Measurements from ENCODE around the gene ZBTB49. TPM values are rescaled to one million over a fixed set of nuclear protein-coding genes. Genes with fewer than 3 reads are reported as not detected.
"Not testable (repeated sequence)": the region's sequence is repeated elsewhere in the genome, so short reads cannot be mapped to it uniquely, and the experiment has no call there.

ZBTB49 gene, protein sequence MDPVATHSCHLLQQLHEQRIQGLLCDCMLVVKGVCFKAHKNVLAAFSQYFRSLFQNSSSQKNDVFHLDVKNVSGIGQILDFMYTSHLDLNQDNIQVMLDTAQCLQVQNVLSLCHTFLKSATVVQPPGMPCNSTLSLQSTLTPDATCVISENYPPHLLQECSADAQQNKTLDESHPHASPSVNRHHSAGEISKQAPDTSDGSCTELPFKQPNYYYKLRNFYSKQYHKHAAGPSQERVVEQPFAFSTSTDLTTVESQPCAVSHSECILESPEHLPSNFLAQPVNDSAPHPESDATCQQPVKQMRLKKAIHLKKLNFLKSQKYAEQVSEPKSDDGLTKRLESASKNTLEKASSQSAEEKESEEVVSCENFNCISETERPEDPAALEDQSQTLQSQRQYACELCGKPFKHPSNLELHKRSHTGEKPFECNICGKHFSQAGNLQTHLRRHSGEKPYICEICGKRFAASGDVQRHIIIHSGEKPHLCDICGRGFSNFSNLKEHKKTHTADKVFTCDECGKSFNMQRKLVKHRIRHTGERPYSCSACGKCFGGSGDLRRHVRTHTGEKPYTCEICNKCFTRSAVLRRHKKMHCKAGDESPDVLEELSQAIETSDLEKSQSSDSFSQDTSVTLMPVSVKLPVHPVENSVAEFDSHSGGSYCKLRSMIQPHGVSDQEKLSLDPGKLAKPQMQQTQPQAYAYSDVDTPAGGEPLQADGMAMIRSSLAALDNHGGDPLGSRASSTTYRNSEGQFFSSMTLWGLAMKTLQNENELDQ
- total RNA-seq: 4.8 TPM

DNA sequence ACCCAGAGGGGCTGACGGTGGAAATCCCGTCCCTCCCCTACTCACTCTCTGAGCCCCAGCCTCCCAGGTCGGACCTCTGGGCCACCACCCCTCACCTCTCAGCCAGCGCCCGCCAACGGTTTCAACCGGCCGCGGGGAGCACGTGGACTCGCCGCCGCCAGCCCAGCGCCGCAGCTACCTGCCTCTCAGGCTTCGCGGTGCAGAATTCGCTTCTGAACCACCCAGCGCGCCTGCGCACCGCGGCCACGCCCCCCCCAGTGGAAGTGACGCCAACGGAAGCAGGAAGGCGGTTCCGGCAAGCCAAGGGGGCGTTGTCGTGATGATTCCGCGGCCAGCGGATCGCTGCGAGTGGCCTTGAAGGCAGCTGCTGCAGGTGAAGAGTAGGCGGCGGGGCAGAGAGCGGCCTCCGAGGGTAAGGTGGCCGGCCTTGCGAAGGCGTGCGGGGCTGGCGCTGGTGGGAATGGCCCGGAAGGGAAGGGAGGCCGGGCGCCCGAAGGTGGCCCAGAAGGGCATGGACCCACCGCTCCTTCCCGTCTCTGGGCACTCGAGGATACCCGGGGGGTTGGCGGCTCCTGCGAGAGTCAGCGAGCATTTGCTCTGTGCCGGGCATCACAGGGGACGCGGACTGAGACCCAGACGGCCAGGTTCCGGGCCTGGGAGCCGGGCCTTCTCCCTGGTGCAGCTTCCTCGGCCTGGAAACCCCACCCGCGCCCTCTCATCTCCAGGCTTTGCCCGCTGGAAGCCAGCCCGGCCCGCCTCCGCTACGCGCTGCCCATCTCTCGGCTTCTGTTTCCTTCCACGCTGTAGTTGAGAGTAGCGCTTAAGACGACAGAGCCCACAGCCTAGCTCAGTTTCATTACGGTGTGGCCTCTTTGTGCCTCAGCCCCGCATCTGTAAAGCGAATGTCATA lies at the start of gene ZBTB49, which contains the start of gene LYAR:
ZBTB49 (plus strand) TSS at position 311 of the 910 bp plus-strand sequence. CDS start 9,695 bp downstream, outside the sequence.
LYAR (minus strand) TSS at position 214 of the 910 bp plus-strand sequence. CDS start 6,412 bp downstream, outside the sequence.
- DNase-seq (ENCODE audit: low read depth in 2 of 3, low spot score in 2 of 3): peak; percentile 92 to 94 (median 92)

DNA sequence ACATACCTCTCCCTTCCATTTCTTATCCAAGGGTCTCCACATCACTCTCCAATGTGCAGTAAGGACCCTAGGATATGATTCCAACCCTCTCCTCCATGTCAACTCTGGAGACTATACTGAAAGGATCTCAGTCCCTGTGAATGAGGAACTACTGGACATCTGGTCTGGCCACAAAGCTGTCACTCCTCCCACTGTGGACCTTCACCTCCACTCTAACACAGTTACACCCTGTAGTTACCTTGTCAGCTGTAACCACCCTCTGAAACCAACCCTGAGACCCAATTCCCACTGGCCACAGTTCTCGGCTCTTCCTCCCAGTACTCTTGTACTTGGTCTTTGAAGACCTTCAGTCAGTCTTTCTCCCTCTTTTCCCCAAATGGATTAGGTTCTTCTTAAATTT lies 44.9 kb upstream of the ZBTB49 start:
- DNase-seq (ENCODE audit: low read depth in 2 of 3, low spot score in 2 of 3): no peak

DNA sequence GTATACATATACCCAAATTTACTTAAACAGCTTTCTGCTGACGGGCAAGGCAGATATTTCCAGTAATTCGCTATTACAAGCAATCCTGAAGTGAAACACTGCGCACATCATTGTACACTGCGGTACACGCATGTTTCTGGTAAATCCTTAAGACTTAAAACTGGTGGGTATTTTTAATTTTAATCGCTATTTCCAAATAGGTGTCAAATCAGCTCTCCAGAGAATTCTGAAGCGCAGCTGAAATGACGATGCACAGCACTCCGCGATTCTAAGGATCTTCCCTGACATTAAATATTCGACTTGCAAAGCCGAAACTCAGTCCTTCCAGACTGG lies 42.4 kb upstream of the ZBTB49 start:
- no peak for DNase-seq (ENCODE audit: low read depth in 2 of 3, low spot score in 2 of 3)

DNA sequence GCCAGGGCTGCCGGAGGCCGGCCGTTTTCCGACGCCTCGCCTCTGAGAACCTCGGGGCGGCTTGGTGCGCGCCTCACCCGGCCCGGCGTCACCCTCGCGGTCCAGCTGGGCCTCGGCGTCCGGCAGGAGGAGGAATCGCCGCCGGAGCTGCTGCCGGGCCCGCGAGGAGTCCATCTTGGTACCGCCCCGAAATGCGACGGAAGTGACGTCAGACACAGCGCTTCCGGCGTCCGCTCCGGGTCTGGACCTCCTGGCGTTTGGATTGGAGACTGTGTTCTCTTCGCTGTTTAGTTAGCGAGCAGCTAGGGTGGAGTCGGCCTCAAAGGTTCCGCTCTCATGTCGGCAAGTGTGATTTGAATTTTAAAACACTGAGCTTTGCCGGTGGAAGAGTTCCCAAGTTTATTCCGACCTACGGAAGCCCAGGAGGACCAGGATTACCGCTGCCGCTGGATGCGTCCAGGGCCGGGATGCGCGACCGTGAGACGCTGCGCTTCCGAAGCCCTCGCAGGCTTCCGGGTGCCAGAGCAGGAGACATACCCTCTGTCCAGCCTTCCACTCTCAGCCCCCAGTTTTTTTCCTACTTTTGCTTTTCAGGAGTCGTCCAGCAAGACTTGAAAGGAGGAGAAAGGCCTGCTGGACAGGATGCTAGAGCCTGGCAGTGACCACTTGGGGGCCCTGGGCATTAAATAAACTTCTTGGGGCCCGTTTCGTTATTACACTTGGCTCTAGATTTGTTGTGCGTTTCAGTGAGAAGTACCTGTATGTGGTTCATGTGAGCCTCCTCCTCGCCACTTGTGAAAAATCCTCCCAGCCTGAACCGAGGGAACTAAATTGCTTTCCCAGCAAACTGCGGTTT lies 41.8 kb upstream of the ZBTB49 start, which contains the start of gene TMEM128:
TMEM128 (minus strand) TSS at position 195 of the 856 bp plus-strand sequence; CDS start at position 174, 21 bp downstream.
- peak; percentile 86 to 95 (median 93) for DNase-seq (ENCODE audit: low read depth in 2 of 3, low spot score in 2 of 3)

DNA sequence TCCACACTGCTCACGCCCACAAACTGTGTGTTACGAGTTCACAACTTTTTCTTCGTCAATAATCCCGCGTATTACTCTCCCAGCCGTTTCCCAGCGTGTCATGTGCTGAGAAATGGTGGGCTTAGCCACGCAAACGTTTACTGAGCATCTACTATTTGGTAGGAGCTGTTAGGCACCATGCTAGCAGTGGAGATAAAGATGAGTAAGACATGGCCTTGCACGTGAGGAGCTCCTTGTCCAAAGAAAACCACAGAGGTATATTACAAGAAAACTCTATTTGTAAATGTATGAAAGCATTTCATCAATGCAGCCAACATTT lies 41.2 kb upstream of the ZBTB49 start:
- no peak for DNase-seq (ENCODE audit: low read depth in 2 of 3, low spot score in 2 of 3)

DNA sequence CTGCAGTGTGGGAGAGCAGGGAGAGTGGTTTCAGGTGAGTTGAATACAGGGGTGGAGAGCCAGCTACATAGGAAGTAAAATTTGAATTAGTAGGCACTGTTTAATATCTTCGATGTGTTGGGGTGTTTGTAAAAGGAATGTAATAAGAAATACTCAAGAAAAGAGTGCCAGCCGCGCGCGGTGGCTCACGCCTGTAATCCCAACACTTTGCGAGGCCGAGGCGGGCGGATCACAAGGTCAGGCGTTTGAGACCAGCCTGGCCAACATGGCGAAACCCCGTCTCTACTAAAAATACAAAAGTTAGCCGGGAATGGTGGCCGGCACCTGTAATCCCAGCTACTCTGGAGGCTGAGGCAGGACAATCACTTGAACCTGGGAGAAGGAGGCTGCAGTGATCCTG lies 40.7 kb upstream of the ZBTB49 start:
- DNase-seq (ENCODE audit: low read depth in 2 of 3, low spot score in 2 of 3): not testable (repeated sequence)

DNA sequence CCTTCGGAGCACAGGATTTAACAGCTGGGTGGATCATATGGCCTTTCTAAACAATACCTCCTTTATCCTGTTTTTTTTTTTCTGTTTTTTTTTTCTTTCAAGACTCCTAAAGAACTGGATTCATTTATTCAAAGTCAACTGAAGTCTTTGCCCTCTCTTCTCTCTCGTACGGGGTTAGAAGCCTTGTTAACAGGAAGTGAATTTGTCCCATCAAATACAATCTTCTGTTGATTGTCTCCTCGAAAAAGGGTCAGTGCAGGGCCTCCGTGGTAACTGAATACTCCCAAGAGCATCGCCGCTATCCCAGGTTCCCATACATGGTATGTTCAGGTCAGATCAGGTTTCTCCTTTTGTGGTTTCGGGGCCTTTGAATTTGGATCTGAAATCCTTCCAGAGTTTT lies 40.2 kb upstream of the ZBTB49 start:
- DNase-seq (ENCODE audit: low read depth in 2 of 3, low spot score in 2 of 3): no peak

DNA sequence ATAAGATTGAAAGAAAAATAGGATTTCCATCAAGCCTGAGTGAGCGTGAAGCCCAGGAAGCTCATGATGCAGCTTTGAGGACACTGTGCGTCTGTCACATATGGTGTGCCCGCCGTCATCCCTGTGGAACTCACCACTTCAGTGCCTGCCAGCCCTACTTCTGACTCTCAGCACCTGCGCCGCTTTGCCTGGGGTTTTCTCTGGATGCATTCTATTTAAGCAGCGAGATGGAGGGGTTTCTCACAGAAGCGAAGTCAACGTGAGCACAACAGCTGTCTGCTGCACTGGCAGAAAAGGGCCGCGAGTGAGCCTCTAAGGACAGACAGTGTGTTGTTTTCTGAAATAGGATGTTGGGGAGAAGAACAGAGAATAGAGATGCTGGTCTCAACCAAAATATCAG lies 35.9 kb upstream of the ZBTB49 start:
- no peak for DNase-seq (ENCODE audit: low read depth in 2 of 3, low spot score in 2 of 3)

DNA sequence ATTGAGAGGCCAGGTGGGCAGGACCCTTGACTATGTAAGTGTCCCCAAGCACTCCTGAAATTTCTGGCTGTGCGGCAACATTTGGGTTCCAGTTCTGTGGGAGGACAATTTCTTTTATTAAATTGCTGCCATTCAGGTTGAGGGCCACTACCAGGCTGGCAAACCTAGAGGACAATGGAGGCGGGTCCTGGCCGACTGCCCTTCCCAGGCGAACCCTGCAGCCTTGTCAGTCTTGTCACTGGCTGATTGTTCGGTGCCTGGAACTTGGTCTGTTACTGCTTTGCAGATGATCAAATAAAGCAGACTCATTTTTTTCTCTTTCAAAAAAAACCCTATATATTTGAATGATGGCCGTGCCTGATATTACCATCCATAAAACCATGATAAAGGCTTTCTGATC lies 35.4 kb upstream of the ZBTB49 start:
- no peak for DNase-seq (ENCODE audit: low read depth in 2 of 3, low spot score in 2 of 3)

DNA sequence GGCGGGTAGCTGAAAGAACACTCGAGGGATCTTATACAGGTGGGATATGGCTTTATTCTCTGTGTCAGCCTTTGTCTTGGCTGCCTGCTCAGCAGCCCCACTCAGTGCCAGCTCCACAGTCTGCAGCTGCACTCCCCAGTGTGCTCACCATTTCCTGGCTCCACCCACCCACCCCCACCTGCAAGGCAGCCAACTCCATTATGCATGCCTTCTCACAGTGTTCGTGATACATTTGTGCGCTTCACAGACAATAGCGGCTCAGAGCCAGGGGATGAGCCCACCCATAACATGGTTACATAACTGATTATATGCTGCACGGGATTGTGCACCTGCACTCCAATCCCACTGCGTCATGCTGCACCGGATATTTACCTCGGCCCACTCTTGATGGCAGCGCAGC lies 33.3 kb upstream of the ZBTB49 start:
- no peak for DNase-seq (ENCODE audit: low read depth in 2 of 3, low spot score in 2 of 3)

DNA sequence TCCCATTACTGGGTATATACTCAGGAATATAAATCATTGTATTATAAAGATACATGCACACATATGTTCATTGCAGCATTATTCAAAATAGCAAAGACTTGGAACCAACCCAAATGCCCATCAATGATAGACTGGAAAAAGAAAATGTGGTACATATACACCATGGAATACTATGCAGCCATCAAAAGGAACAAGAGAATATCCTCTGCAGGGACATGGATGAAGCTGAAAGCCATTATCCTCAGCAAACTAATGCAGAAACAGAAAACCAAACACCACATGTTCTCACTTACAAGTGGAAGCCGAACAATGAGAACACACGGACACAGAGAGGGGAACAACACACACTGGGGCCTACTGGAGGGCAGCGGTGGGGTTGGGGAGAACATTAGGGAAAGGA lies 32.3 kb upstream of the ZBTB49 start:
- DNase-seq (ENCODE audit: low read depth in 2 of 3, low spot score in 2 of 3): not testable (repeated sequence)

DNA sequence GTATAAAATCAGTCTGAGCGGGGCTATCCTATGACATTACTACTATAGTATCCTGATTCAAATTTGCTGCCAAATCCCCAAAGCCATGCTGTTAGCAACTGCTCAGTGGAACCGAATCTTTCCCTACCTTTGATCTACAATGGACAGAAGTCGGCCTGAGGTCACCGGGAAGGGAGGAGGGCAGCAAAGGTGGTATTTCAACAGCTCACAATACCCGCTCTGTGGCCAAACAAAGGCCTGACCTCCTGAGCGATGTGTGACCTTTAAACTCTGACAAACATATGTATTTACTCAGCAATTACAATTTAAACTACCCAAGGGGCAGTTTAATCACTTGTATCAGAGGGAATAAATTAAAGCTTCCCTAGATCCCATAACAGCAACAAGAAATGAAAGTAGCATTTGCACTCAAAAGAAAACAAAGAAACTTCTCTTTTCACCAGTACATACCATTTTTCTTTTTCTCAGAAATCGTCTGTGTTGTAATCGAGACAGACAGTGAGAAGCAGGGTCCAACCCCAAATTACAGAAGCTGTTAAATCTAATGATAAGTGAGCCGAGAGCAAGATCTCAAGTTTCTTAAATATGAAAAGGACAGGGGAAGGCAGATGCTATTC lies 30.5 kb upstream of the ZBTB49 start:
- no peak for DNase-seq (ENCODE audit: low read depth in 2 of 3, low spot score in 2 of 3)

DNA sequence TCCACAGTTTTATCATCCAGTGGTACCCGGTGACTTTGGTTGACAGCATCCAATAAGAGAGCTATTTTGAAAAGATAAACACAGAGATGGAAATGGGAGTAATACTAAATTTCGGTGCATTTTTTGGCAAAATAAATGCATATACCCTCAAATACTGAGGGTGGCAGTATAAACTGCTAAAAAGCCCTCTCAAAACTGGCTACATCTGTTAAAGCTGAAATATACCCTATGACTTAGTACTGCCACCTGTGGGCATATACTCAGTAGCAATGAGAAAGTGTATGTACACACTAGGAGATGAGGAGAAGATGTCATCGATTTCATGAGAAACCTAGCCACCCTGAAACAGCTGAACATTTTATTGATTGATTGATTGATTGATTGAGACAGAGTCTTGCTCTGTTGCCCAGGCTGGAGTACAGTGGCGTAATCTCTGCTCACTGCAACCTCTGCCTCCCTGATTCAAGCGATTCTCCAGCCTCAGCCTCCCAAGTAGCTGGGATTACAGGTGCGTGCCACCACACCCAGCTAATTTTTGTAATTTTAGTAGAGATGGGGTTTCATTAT lies 29.8 kb upstream of the ZBTB49 start:
- DNase-seq (ENCODE audit: low read depth in 2 of 3, low spot score in 2 of 3): peak in 2 of 3 donors; percentile 63 to 76

DNA sequence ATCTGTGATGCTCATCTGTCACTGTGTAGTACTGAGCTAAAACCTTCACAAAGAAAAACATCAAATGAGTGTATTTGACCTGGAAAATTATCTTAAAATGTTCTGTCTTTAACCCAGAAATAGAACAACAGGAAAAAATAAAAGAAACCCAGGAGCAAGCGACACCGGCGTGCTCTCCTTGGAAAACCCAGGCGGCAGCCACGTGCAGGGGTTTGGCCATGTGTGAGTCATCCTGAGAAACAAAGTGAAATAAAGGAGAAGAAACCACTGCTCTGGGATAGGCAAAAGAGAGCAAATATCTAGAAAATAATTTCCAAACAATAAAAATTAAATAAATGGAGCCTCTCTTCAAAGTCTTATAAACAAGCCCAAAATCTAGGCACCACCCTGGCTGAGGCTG lies 22.1 kb upstream of the ZBTB49 start:
- DNase-seq (ENCODE audit: low read depth in 2 of 3, low spot score in 2 of 3): no peak

DNA sequence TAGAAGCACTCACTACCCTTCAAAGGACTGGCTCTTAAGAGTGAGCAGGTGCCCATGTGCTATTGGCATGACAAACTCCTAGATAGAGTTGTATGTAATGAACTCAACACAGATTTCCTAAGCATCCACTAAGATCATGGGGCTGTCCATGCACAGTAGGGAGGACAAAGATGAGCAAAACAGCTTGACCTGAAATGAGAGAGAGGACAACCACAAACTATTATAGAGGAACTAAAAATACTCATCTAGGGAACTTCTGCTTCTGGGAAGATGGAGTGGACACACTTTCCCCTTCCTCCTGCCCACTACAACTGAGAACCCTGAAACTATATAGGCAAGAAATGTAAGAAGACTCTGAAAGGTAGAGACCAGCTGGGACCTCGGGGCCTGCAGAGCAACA lies 21.3 kb upstream of the ZBTB49 start:
- DNase-seq (ENCODE audit: low read depth in 2 of 3, low spot score in 2 of 3): no peak

DNA sequence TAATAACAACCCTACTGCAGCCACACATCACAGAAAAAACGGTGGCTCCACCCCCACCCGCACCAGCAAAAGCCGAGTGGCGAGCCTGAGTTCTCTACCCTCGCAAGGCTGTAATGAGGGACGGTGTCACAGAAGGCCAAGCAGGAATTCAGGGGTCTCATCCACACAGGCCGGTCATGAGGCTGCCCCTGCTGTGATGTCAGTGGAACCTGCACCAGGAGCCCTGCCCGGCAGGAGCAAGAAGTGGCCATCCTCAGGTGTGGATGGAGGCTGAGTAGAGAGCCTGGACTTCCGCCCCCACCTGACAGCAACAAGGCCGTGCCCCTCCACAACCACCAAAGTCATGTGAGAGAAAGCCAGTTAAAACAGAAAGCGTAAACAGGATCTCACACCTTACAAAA lies 20.7 kb upstream of the ZBTB49 start:
- DNase-seq (ENCODE audit: low read depth in 2 of 3, low spot score in 2 of 3): no peak

DNA sequence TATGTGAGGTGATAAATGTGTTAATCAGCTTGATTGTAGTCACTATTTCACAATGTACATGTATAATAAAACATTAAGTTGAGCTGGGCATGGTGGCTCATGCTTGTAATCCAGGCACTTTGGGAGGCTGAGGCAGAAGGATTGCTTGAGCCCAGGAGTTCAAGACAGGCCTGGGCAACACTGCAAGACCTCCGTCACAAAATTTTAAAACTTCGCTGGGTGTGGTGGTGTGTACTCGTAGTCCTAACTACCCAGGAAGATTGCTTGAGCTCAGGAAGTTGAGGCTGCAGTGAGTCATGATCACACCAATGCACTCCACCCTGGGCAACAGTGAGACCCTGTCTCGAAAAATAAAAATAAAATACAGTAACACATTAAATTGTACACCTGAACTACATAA lies 20.2 kb upstream of the ZBTB49 start:
- DNase-seq (ENCODE audit: low read depth in 2 of 3, low spot score in 2 of 3): no peak

DNA sequence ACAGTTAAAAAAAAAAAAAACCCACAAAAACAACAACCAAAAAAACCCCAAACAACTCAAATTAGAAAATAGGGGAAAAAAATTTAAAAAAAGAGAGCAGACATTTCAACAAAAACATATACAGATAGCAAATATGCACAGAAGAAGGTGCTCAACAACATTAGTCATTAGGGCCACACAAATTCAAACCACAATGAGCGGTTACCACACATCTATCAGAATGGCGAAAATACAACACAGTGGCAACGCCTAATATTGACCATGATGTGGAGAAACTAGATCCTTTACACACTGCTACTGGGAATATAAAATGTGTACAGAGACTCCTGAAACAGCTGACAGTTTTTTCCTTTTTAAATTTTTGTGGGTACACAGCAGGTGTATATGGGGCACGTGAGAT lies 19.5 kb upstream of the ZBTB49 start:
- DNase-seq (ENCODE audit: low read depth in 2 of 3, low spot score in 2 of 3): no peak

DNA sequence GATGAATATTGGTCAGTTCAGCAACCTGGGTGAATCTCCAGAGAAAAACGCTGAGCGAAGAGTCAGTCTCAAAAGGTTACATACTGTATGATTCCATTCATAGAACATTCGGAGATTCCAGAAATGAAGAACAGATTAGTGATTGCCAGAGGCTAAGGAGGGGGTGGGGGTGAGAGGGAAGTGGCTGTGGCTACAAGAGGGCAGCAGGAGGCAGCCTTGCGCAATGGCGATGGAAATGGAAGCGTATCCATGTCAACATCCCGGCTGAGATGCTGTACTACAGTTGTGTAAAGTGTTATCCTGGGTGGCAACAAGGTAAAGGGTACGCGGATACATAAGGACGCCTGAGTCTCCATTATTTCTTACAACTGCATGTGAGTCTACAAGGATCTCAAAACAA lies 18.1 kb upstream of the ZBTB49 start:
- no peak for DNase-seq (ENCODE audit: low read depth in 2 of 3, low spot score in 2 of 3)
